HG03066 (cell line): ENCODE data around the gene FAM168A.

Experiments
- ATAC-seq: cut with Tn5 transposase; IDR thresholded peaks from one replicate; pipeline ENCODE4 v1.9.1; 2021; ENCODE audit warnings: low read depth; ENCODE audit not compliant: unreplicated experiment

The FAM168A gene, protein sequence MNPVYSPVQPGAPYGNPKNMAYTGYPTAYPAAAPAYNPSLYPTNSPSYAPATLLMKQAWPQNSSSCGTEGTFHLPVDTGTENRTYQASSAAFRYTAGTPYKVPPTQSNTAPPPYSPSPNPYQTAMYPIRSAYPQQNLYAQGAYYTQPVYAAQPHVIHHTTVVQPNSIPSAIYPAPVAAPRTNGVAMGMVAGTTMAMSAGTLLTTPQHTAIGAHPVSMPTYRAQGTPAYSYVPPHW

DNA sequence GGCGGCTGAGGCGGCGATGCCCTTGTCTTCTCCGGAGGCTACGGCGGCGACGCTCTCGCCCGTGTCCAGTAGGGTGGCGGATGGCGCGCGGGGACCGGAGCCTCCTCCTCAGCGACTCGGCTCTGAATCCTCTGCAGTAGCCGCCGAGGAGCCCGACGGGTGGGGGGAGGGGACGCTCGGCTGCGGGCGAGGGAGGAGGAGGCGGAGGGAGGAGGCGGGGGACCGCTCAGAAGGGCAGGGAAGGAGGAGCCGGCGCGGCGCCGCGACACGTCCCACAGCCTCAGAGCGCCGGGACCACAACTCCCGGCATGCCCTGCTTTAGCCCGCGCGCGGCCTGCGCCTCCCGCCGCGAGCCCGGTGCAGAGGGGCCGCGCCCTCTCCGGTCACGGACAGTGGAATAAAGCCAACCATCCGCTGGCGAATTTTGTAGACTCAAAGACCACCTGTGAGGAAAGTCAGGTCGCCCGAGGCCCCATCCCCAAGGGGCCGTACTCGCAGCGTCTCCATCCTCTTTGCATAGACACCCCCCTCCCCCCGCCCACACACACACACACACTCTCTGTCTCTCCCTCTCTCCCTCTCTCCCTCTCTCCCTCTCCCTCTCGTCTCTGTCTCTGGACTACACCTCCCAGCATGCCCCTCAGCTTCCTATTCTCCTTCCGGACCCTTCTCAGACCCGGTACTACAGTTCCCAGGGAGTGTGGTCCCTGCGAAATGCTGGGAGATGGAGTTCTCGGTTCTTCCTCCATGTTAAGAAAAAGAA is at the start of gene FAM168A:
Gene FAM168A, minus strand, starts transcription at position 157 of the 763 bp plus-strand sequence. CDS start 129,638 bp downstream, outside the sequence.
- peak; percentile 90 for ATAC-seq

DNA sequence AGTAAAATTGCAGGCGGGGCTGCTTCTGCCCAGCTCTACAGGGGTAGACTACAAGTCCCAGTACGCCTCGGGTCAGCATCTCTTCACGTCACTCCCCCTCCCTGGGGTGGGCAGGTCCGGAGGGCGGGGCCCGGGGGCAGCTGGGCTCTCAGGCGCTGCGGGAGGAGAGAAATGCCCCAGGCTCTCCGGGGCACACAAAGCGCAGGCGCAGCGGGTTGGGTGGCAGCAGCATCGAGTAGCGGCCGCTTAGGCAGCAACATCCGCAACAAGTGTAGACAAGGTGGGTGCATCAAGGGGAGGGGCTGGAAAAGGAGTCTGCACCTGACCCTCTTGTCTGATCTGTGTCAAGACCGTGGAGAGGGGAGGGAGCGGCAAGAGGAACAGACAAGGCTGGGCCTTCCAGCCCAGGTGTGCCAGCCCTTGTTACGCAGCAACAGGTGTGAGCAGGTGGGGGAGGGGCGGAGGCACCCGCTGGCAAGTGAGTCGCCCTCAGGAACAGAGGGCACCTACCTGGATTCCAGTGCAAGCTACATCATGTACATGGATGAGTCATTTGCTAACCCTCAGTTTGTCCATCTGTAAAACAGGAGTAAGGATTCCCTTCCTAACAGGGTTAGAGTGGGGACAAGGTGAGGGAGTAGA is 49.7 kb upstream of the FAM168A start:
- ATAC-seq = peak; percentile 72

DNA sequence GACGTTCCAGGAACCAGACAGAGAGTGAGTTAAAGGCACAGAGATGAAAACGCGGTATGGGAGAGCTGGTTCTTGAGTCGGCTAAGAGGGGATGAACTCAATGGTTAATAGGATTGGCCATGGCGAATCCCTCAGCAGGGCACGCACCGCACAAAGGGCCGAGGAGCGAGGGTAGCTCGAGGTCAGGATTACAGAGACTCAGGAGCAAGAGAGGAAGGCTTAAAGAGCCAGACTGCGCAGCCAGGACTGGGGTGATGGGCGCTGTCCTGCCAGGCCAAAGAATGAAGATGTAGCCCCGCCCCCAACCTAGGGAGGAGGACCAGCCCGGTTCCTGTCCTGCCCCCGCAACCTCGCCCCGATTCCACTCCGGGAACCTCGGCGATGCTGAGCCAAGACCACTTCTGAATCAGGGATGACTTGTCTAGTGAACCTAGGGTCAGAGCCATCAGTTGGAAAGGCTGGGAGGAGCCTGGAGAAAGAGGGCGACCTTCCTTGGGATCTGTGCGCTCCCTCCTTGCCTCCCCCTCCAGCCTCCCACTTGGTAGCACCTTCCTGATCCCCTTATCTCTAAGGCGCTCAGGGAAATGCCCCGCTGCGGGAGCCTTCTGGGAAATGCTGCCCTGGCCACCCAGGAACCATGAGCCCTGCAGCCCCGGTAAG is 48.2 kb upstream of the FAM168A start, which contains the start of gene PLEKHB1:
Gene PLEKHB1, plus strand, starts transcription at position 610 of the 660 bp plus-strand sequence. Its CDS starts 28 bp downstream, at position 638.
- ATAC-seq = no peak

DNA sequence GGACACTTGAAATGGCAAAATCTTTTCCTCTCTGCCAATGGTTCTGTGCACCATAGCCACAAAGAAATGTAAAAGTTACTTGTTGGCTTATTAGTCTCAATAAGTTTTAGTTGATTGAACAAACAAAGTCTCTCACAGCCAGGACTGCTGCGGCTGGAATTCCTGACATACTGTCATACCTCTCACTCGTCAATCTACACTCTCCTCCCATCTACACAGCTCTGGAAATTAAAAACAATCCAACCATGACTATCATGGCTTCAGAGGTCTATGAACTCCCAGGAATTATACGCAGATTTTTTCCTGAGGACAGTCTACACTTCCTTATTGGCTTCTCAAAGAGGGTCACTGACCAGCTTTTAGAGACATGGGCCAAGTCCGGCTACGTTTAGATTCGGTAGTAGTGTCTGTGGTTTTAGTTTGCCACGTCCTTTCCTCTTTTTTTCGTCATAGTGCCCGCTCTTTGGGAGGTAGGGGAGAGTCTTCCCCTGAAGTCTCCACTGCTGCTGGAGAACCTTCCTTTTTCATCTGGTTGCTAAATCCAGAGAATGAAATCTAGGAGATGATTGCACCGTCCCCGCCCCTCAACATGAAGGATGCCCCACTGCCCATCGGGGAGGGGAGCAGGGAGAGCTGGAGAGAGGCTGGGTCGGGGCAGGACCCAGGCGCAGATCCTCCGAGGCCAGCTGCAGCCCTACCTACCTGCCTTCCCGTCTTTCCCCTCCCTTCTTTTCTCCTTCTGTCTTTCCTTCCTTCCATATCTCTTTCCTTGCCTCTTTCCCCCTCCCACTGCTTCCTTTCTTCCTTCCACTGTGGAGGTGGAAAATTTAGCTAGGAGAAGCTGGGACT is 47.4 kb upstream of the FAM168A start:
- no peak for ATAC-seq

DNA sequence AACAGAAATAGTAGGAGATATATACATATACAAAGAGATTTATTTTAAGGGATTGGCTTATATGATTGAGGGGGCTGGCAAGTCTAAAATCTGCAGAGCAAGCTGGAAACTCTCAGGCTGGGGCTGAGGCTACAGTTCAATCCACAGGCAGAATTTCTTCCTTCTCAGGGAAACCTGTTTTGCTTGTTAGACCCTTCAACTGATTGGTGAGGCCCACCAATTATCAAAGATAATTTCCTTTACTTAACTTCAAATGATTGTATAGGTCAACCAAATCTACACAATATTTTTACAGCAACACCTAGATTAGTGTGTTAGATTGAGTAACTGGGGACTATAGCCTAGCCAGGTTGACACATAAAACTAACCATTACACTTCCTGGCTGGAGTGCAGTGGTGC is 43.8 kb upstream of the FAM168A start:
- ATAC-seq = no peak

DNA sequence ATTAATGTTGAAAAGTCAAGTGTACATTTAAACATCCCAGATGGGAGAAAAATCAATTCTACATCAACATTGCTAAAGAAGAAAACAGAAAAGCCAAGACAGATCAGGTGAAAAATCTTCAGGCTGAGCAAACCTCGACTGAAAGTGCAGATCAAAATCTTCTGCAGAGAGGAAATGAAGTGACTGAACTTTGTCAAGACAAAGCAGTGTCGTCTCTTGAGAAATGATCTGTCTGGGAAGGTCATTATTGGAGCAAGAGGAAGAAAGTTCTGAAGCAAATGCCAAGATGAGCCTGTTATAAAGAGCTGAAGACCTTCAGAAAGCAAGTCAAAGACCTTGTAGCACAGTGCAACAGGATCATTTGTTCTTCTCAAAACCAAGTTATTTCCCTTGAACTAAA is 42.7 kb upstream of the FAM168A start:
- ATAC-seq = no peak

DNA sequence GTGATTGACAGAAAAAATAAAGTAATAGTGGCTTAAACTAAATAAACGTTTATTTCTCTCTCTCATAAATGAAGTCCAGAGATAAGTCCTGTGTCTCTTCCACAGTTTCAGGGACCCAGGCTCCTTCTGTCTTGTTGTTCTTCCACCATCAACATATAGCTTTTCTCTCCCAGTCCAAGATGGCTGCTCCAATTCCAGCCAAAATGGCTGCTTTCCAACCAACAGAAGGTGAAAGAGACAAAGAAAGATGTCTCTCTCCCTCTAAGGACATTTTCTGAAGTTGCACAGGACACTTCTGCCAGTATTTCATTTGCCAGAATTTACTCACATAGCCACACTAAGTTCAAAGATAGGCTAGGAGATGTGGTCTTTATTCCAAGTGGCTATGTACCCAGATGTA is 39.1 kb upstream of the FAM168A start:
- ATAC-seq = no peak

DNA sequence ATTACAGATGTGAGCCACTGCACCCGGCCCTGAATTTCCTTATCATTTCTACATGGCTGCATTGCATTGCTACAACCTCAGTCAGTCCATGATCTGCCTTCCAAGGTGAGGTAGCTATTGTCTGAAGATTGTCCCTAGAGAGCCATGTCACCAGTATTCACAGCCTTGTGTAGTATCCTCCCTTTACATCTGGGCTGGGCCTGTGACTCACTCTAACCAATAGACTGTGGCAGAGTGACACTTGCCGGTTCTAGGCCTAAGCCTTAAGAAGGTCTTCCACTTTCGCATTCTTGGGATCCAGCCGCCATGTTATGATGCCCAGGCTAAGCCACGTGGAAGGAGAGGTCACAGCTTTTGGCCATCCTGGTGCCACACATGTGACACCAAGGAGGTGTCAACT is 38.3 kb upstream of the FAM168A start:
- ATAC-seq = no peak

DNA sequence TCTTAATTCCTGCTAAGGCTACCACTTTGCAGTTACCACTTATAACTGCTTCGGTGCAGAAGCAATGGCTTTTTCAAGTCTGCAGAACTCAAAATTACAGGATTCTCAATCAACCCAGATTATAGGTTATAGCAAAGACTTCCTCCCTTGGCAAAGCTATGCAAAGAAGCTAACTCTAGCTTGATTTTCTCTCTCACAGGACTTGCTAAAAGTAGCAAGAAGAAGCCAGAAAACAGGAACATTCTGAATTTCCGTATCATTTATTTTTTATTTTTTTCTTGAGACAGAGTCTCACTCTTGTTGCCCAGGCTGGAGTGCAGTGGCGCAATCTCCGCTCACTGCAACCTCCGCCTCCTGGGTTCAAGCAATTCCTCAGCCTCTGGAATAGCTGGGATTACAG is 37.8 kb upstream of the FAM168A start:
- ATAC-seq = no peak

DNA sequence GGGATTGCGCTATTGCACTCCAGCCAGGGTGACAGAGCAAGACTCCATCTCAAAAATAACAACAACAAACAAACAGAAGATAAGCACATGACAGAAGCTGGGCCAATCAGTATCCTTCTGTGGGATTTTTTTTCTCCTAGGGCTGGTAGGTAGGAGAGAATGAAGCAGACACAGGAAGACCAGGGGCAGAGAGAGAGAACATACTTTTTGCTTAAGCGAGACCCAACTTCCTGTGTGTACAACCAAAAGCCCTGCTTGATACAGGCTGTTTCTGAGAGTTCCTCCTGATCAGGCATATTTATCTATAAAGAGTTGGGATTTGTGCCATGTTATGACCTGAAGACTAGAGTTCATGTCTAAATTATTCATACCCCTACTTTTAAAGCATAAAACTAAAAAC is 36.1 kb upstream of the FAM168A start:
- ATAC-seq = no peak

DNA sequence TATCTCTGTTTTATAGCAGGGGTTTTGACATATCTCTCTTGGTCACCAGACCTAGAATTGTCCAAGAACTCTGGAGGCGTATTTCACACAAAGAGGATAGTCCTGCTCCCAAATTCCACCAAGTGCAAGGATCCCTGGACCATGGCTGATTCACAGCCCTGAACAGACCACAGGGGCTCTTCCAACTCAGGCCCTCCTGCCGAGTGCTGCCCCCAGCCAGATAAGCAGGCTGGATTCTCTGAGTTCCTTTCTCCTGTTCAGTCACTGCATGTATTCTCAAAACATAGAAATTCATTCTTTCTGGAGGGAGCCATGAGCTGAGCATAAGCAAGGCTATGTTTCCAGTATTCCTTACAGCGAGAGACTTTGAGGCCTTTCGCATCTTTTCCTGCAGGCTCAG is 35.1 kb upstream of the FAM168A start:
- no peak for ATAC-seq

DNA sequence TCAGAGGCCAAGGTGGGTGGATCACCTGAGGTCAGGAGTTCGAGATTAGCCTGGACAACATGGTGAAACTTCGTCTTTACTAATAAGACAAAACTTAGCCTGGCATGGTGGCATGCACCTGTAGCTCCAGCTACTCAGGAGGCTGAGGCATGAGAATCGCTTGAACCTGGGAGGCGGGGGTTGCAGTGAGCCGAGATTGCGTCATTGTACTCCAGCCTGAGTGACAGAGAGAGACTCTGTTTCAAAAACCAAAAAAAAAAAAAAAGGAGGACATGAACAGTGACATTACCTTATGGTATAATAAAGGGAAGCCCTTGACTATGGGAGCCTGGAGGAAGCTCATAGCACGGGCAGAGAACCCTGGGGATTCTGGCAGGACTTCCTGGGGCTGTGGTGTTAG is 32.0 kb upstream of the FAM168A start:
- ATAC-seq = no peak

DNA sequence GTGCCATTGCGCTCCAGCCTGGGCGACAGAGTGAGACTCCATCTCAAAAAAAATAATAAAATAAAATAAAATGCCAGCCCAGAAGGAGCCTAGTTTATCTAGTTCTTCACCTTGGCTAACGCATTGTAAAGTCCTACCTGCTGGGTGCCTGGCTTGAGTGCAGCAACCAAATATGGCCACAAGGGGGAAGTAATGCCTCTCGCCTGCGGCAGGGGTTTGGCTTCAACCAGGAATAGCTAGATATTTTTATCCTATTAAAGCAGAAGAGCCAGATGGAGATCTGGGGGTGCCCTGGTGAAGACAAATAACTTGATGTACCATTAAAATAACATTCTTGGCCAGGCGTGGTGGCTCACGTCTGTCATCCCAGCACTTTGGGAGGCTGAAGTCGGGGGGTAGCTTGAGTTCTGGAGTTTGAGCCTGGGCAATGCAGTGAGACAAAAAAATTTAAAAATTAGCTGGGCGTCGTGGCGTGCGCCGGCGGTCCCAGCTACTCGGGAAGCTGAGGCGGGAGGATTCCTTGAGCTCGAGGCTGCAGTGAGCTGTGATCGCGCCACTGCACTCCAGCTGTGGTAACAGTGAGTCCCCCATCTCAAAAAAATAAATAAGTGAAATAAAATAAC is 27.9 kb upstream of the FAM168A start:
- ATAC-seq = no peak

DNA sequence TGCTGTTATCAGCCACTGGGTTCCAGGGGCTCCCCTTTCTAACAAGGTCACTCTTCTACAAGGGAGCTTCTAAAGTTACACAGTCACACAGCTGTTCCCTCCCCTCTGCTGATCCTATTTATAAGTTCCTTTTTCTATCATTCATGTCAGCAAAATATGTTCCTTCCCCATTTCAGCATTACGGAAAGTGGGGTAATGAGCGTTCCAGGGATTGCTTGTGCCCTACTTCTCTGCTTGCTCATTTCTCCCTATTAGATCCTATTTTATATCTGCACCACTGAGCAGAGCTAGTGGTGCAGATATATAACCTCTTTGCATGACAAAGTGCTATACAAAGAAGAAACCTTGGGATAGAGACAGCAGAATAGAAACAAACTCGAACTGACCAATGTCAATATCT is 25.8 kb upstream of the FAM168A start:
- no peak for ATAC-seq

DNA sequence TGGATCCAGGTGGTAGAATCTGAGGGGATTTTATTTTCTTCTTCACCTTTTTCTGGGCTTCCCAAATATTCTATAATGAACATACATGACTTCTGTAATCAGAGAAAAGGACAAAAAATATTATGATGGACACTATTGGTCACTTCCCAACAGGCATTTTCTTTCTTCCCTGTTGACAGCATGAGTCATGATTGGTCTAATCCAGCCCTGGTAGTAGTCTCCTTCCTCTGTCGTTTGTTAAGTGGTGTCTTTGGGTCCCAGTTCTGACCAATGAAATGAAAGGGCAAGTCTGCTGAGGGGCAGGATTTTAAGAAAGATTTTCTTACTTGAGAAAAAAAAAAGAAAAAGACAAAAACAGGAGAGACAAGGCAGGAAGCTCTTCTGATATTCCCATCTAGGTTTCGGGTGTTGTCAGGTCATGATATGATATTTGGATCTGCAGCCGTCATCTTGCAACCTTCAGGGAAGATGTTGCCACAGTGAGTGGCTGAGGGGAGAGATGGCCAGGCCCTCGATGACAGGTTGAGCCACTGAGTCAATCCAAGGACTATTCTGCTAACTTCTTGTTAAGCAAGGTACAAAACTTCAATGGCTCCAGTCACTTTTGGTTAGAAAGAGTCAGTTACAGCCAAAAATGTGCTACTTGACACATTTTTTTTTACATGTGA is 25.1 kb upstream of the FAM168A start:
- ATAC-seq = no peak

DNA sequence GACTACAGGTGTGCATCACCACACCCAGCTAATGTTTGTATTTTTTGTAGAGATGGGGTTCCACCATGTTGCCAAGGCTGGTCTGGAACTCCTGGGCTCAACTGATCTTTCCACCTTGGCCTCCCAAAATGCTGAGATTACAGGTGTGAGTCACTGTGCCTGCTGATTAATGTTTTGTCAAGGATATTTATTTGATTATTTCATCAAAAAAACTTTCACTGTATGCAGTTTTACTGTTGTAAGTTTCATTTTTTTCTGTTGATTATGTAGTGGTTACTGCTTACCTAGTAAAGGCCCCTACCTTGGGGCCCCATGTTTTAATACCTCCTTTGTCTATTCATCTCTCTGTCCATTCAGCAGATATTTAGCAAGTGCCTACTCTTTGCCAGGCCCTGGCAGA is 16.7 kb upstream of the FAM168A start:
- ATAC-seq = no peak

DNA sequence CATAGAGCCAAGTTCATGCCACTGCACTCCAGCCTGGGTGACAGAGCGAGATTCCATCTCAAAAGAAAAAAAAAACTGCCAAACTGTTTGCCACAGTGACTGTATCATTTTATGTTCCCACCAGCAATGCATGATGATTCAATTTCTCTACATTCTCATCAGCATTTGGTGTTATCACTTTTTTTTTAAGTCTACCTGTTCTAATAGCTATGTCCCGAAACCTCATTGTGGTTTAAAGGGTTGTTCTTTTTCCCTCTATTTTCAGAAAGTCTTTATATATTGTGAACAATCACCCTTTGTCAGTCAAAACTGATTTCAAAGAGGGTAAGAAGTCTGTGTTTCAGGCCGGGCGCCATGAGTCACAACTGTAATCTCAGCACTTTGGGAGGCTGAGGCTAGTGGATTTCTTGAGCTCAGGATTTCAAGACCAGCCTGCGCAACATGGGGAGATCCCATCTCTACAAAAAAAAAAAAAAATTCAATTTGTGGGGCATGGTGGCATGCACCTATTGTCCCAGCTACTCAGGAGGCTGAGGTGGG is 14.8 kb upstream of the FAM168A start:
- ATAC-seq = no peak

DNA sequence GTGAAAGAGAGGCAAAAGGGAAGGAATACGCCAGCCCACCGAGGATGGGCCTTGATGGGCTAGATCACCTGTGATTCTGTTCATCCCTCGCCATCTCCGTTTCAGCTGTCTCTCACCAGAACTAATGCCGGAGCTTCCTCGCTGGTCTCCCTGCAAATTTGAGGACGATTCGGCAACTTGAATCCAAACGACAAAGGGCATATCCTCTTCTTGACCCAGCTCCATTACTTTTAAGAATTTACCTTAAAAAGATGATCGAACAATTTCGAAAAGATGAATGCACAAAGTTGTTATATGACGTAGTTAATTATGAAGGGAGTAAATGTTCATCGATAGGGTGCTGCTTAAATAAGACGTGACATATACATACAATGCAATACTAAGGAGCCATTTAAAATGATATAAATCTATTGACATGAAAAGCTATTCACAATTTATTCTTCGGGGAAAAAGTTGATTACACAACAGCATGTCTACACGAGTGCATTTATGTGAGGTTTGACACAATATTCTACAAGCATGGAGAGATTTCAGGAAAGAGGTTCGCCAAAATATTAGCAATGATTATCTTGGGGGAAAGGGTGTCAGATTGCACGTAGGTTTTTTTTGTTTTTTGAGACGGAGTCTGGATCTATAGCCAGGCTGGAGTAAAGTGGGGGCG is 937 bp upstream of the FAM168A start:
- ATAC-seq = no peak
